Measurements from ENCODE around the gene NSUN5. TPM values are rescaled to one million over a fixed set of nuclear protein-coding genes. Genes with fewer than 3 reads are reported as not detected.
"Not testable (repeated sequence)": the region's sequence is repeated elsewhere in the genome, so short reads cannot be mapped to it uniquely, and the experiment has no call there.

Gene NSUN5
- total RNA-seq, 4 donors from 2014 or later, result 15.8 to 34.4 (median 26.7) TPM

GRCh38 chr7:73307436-73307835 is 1.2 kb downstream of the NSUN5 start:
- Histone ChIP-seq H3K27ac (peak overlapping the region in 1 of 4 donors; percentile 84), H3K4me3 (no peak overlapping the region), H3K36me3 (peaks cover 0 to 48% of the 10 kb centered on the region in 2 donors), H3K27me3 (no peaks in the 10 kb centered on the region), H3K4me1 (peaks cover 0 to 20% (median 5%) of the 10 kb centered on the region in 3 donors), H3K9me3 (no peaks in the 10 kb centered on the region)
- TF ChIP-seq POLR2A (IDR thresholded peaks at IDR 0.05) (no peak), POLR2AphosphoS5 (IDR thresholded peaks at IDR 0.05) (no peak)
- 100% methylated on average over 3 of the region's 13 CpGs; no CpG with 5 or more reads in 1 of the 2 donors for WGBS, 2 donors (ENCODE audit: low coverage in 1 of 2)
- no peak for ATAC-seq

GRCh38 chr7:73304612-73305387 is 3.8 kb downstream of the NSUN5 start:
- 80 to 95% methylated on average over 2 to 7 of the region's 15 CpGs for WGBS, 2 donors (ENCODE audit: low coverage in 1 of 2)
- not testable (repeated sequence) for H3K9me3 ChIP-seq, H3K27me3 ChIP-seq, ATAC-seq, H3K27ac ChIP-seq, H3K4me3 ChIP-seq
- Histone ChIP-seq H3K4me1 (peaks cover 0 to 20% (median 5%) of the 10 kb centered on the region in 3 donors), H3K36me3 (peaks cover 0 to 48% of the 10 kb centered on the region in 2 donors)

- Histone ChIP-seq H3K27me3 (no peaks in the 10 kb centered on the region), H3K36me3 (peaks cover 0 to 48% of the 10 kb centered on the region in 2 donors), H3K27ac (no peak overlapping the region), H3K4me3 (no peak overlapping the region), H3K9me3 (no peaks in the 10 kb centered on the region), H3K4me1 (peaks cover 0 to 15% (median 5%) of the 10 kb centered on the region in 3 donors)
- WGBS, 2 donors (ENCODE audit: low coverage in 1 of 2), result 100% methylated on average over 1 of the region's 14 CpGs; no CpG with 5 or more reads in 1 of the 2 donors
- ATAC-seq, result no peak
- no peak for TF ChIP-seq EP300 (IDR thresholded peaks at IDR 0.05)
- TF ChIP-seq POLR2AphosphoS5 (IDR thresholded peaks at IDR 0.05), result no peak
- TF ChIP-seq, protein P1, sequence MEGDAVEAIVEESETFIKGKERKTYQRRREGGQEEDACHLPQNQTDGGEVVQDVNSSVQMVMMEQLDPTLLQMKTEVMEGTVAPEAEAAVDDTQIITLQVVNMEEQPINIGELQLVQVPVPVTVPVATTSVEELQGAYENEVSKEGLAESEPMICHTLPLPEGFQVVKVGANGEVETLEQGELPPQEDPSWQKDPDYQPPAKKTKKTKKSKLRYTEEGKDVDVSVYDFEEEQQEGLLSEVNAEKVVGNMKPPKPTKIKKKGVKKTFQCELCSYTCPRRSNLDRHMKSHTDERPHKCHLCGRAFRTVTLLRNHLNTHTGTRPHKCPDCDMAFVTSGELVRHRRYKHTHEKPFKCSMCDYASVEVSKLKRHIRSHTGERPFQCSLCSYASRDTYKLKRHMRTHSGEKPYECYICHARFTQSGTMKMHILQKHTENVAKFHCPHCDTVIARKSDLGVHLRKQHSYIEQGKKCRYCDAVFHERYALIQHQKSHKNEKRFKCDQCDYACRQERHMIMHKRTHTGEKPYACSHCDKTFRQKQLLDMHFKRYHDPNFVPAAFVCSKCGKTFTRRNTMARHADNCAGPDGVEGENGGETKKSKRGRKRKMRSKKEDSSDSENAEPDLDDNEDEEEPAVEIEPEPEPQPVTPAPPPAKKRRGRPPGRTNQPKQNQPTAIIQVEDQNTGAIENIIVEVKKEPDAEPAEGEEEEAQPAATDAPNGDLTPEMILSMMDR (IDR thresholded peaks at IDR 0.05), result no peak
- no peak for TF ChIP-seq POLR2A (IDR thresholded peaks at IDR 0.05)
Observed at GRCh38 chr7:73304071-73304470, 4.6 kb downstream of the NSUN5 start.

DNA sequence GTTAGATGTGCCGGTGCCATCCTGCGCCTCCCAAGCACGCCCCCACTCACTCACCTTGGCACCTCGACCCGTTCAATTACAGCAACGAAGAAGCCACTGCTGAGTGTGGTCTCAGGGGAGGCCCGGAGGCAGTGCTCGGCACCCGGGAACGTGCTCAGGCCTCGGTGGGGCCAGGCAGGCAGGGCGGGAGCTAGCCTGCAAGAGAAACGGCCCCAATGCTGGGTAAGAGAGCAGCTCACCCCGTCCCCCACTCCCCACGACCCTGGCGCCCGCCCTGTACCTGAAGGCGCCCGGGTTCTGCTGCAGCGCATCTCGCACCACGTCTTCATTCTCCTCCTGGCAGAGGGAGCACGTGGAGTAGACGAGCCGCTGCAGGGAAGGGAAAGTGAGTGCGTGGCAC is 5.1 kb downstream of the NSUN5 start:
- TF ChIP-seq, protein P1 (IDR thresholded peaks at IDR 0.05), result no peak
- TF ChIP-seq POLR2A (IDR thresholded peaks at IDR 0.05) (no peak), EP300 (IDR thresholded peaks at IDR 0.05) (no peak)
- no peak for ATAC-seq
- WGBS, 2 donors (ENCODE audit: low coverage in 1 of 2), result 90 to 100% methylated on average over 1 to 2 of the region's 26 CpGs

GRCh38 chr7:73302846-73303245 is 5.8 kb downstream of the NSUN5 start:
- no CpG with 5 or more reads among the region's 10 CpGs for WGBS, 2 donors (ENCODE audit: low coverage in 1 of 2)
- H3K36me3 ChIP-seq, result peaks cover 0 to 48% of the 10 kb centered on the region in 2 donors
- not testable (repeated sequence) for ATAC-seq, H3K4me1 ChIP-seq, H3K27ac ChIP-seq, H3K27me3 ChIP-seq, H3K9me3 ChIP-seq, H3K4me3 ChIP-seq

More for the DNA sequence above, 5.1 kb downstream of the NSUN5 start:
- H3K9me3 ChIP-seq, result no peaks in the 10 kb centered on the region
- peaks cover 0 to 48% of the 10 kb centered on the region in 2 donors for H3K36me3 ChIP-seq
- H3K27ac ChIP-seq, result no peak overlapping the region
- no peaks in the 10 kb centered on the region for H3K27me3 ChIP-seq
- H3K4me1 ChIP-seq, result peaks cover 0 to 11% (median 5%) of the 10 kb centered on the region in 3 donors
- H3K4me3 ChIP-seq, result no peak overlapping the region

DNA sequence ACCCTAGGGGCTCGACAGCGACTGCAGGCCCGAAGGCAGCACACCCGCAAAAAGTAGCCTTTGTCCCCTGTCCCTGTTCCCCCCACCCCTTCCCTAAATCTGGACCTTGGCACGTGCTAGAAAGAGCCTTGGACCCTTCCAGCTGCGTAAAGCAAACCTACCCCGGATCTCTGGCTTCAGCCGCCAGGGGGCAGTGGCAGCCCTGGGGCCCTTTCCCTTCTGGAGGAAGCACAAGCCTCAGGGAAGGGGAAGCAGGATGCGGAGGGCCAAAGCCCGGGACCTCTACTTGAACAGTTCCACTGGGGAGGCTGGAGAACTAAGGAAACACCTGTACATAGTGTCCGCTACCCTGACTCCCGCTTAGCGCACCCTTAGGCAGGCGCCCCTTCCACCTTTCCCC is 7.5 kb downstream of the NSUN5 start:
- H3K9me3 ChIP-seq, H3K4me3 ChIP-seq, H3K4me1 ChIP-seq, H3K27me3 ChIP-seq, H3K27ac ChIP-seq: not testable (repeated sequence)
- peak; percentile 26 for ATAC-seq
- H3K36me3 ChIP-seq, result peaks cover 0 to 35% of the 10 kb centered on the region in 2 donors
- WGBS, 2 donors (ENCODE audit: low coverage in 1 of 2), result no CpG with 5 or more reads among the region's 14 CpGs

DNA sequence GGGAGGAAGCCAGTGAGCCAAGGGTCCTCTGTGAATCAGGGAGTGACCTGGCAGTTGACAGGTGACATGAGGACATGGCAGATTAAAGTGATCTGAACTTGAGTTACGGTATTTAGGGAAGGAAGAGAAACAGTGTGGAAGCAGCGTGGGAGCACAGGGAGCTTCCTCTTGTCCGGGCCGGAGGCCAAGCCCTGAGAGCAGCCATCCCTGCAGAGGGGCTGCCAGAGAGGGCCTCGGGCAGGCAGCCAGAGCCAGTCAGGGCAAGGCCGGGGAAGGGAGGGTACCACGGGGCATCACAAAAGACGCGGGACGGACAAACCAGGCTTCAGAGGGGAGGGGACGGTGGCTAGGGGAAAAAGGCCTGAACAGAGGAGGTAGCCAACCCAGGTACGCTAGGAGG is 8.8 kb downstream of the NSUN5 start:
- H3K27ac ChIP-seq, H3K27me3 ChIP-seq, H3K4me3 ChIP-seq, H3K4me1 ChIP-seq, ATAC-seq, H3K9me3 ChIP-seq: not testable (repeated sequence)
- peaks cover 0 to 23% of the 10 kb centered on the region in 2 donors for H3K36me3 ChIP-seq
- 25% methylated on average over 4 of the region's 12 CpGs; no CpG with 5 or more reads in 1 of the 2 donors for WGBS, 2 donors (ENCODE audit: low coverage in 1 of 2)

- H3K36me3 ChIP-seq, H3K27ac ChIP-seq, H3K4me1 ChIP-seq, ATAC-seq, H3K9me3 ChIP-seq, H3K27me3 ChIP-seq, H3K4me3 ChIP-seq: not testable (repeated sequence)
- no CpG with 5 or more reads among the region's 27 CpGs for WGBS, 2 donors (ENCODE audit: low coverage in 1 of 2)
Observed at GRCh38 chr7:73297706-73298105, 10.9 kb downstream of the NSUN5 start.

GRCh38 chr7:73297235-73297634 is 11.4 kb downstream of the NSUN5 start:
- not testable (repeated sequence) for H3K4me1 ChIP-seq, H3K27ac ChIP-seq, H3K9me3 ChIP-seq, ATAC-seq, H3K36me3 ChIP-seq, H3K4me3 ChIP-seq, H3K27me3 ChIP-seq
- WGBS, 2 donors (ENCODE audit: low coverage in 1 of 2), result no CpG with 5 or more reads among the region's 13 CpGs

GRCh38 chr7:73277210-73277609 is 31.4 kb downstream of the NSUN5 start:
- not testable (repeated sequence) for H3K4me1 ChIP-seq, H3K4me3 ChIP-seq, H3K27me3 ChIP-seq, H3K36me3 ChIP-seq, H3K9me3 ChIP-seq, H3K27ac ChIP-seq
- WGBS, 2 donors (ENCODE audit: low coverage in 1 of 2), result 50 to 55% methylated on average over 1 to 2 of the region's 5 CpGs
- ATAC-seq, result peak; percentile 16

DNA sequence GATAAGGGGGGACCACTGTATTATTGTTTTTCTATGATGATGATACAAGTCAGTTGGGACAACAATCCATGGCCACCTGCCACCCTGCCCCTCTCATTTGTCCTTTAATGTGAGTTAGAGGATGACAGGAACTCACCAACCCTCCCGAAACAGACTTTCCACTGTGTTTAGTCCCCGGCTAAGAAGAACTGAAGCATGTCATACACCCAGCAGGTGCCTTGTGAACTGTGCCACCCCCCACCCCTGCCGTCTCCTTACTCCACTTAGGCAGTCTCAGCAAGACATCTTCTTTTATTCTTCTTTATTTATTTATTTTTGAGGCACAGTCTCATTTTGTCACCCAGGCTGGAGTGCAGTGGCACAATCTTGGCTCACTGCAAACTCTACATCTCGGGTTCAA is 40.8 kb downstream of the NSUN5 start:
- not testable (repeated sequence) for ATAC-seq, H3K4me1 ChIP-seq, H3K9me3 ChIP-seq, H3K27ac ChIP-seq, H3K27me3 ChIP-seq, H3K36me3 ChIP-seq, H3K4me3 ChIP-seq
- WGBS, 2 donors (ENCODE audit: low coverage in 1 of 2), result 80% methylated on average over 1 of the region's 4 CpGs; no CpG with 5 or more reads in 1 of the 2 donors

All from gastroesophageal sphincter (tissue), 4 donors.